ENCODE measurements around the gene ANKRA2. TPM values are rescaled to one million over a fixed set of nuclear protein-coding genes. Genes with fewer than 3 reads are reported as not detected.
A peak's percentile ranks its signal among the peaks of the same experiment; 100 is the strongest.

ANKRA2 gene
- total and polyA plus RNA-seq, 2 of the 4 experiments (the other 2 are of a cell fraction): 10.8 to 12.5 TPM

- dilution Hi-C loops (cut with HindIII; ENCODE audit: low sequenced_read_pairs, unreplicated experiment) (no loop called here), in situ Hi-C loops (cut with MboI; ENCODE audit: low sequenced_read_pairs) (no loop called here), intact Hi-C loops (cut with micrococcal nuclease) (no loop called here)
- Histone ChIP-seq H2BK5ac (ENCODE audit: low read depth, low read length, poor library complexity, severe bottlenecking) (peak overlapping the region; percentile 20), H3K18ac (ENCODE audit: low read depth, low read length) (no peak overlapping the region), H3K4me2 (ENCODE audit: low read depth, low read length) (no peak overlapping the region), H3K23ac (ENCODE audit: low read depth, low read length) (no peak overlapping the region), H2BK20ac (ENCODE audit: low read depth, low read length) (no peak overlapping the region), H3K27ac (ENCODE audit: insufficient read depth, low read length) (no peak overlapping the region), H2AK5ac (ENCODE audit: low read depth, low read length) (no peak overlapping the region), H3K9me3 (ENCODE audit: control insufficient read depth, insufficient read depth, low read length) (no peaks in the 10 kb centered on the region), H3K4ac (ENCODE audit: low read depth, low read length) (0 out of 2 replicates have a peak overlapping the region, but pooled peaks have one; percentile 32), H2AFZ (replicated peaks; ENCODE audit: low read length, poor library complexity) (no peak overlapping the region), H3K27me3 (ENCODE audit: control insufficient read depth, insufficient read depth, low read length) (no peaks in the 10 kb centered on the region), H3K79me1 (ENCODE audit: low read depth in 1 of 2, low read length in 2 of 2) (peaks cover 12% of the 10 kb centered on the region in 2 experiments), H4K91ac (ENCODE audit: insufficient read depth, low read depth, low read length) (no peak overlapping the region), H3K56ac (ENCODE audit: extremely low read depth, insufficient read depth, low read length) (no peak overlapping the region), H4K8ac (ENCODE audit: low read depth in 2 of 2, low read length in 2 of 2) (peak overlapping the region in 1 of 2 experiments; percentile 4; a peak in 1 of 4 replicates), H3K36me3 (ENCODE audit: control insufficient read depth, insufficient read depth, low read length) (peaks cover 17% of the 10 kb centered on the region), H3K14ac (replicated peaks; ENCODE audit: low read depth, low read length) (no peak overlapping the region), H3K9ac (ENCODE audit: low read depth, low read length) (no peak overlapping the region), H3K4me1 (ENCODE audit: control insufficient read depth, insufficient read depth, low read length) (peaks cover 2% of the 10 kb centered on the region; the same call in 1 of the 2 replicates), H3K9me1 (ENCODE audit: insufficient read depth, low read length) (peaks cover 6% of the 10 kb centered on the region; the same call in 1 of the 2 replicates), H3K4me3 (ENCODE audit: insufficient read depth, low read depth, low read length) (no peak overlapping the region), H2BK120ac (ENCODE audit: low read depth, low read length) (no peak overlapping the region), H2AK9ac (replicated peaks; ENCODE audit: low read depth, low read length, poor library complexity) (peak overlapping the region; percentile 51), H4K20me1 (ENCODE audit: insufficient read depth, low read length) (peaks cover 12% of the 10 kb centered on the region), H4K5ac (ENCODE audit: low read depth, low read length) (no peak overlapping the region), H2BK15ac (ENCODE audit: low read depth, low read length) (no peak overlapping the region)
- no CpG with 5 or more reads among the region's 5 CpGs for WGBS, 2 experiments (ENCODE audit: extremely low coverage in 2 of 2, insufficient read length in 1 of 2)
- BruUV-seq (replicated peaks): no TSS peak
- DNase-seq (no peak), ATAC-seq (ENCODE audit: low read depth) (peak; percentile 24; the same call in 1 of the 2 replicates)
- ChIA-PET POLR2A (ENCODE audit: unreplicated experiment) (no interaction called here), CTCF (no interaction called here)
- TF ChIP-seq USF2 (IDR thresholded peaks at IDR 0.05; ENCODE audit: low read depth, low read length): no peak
Observed at GRCh38 chr5:73506459-73506955, 58.9 kb downstream of the ANKRA2 start.

Other genes with a start within 250 kb of the ANKRA2 start
- gene FOXD1, start 116.9 kb downstream of the ANKRA2 start, total RNA-seq (2012; rRNA removed): 3.2 and 6.4 TPM in 2 replicates
- gene FOXD1, start 116.9 kb downstream of the ANKRA2 start, polyA plus RNA-seq (2012; rRNA removed): 23.1 and 28.3 TPM in 2 replicates
- 211 and 225 TPM in 2 replicates for gene BTF3, start 67.2 kb downstream of the ANKRA2 start, total RNA-seq (2012; rRNA removed)
- 410 and 443 TPM in 2 replicates for gene BTF3, start 67.2 kb downstream of the ANKRA2 start, polyA plus RNA-seq (2012; rRNA removed)
- 28.0 and 31.1 TPM in 2 replicates for gene UTP15, start 104 bp upstream of the ANKRA2 start, total RNA-seq (2012; rRNA removed)
- gene UTP15, start 104 bp upstream of the ANKRA2 start, polyA plus RNA-seq (2012; rRNA removed): 10.9 and 11.4 TPM in 2 replicates
- gene ARHGEF28, start 60.6 kb upstream of the ANKRA2 start, total RNA-seq (2012; rRNA removed): 13.9 and 16.0 TPM in 2 replicates
- 3.6 TPM in 2 replicates for gene ARHGEF28, start 60.6 kb upstream of the ANKRA2 start, polyA plus RNA-seq (2012; rRNA removed)